Measurements from ENCODE around the gene MARK4.

DNA sequence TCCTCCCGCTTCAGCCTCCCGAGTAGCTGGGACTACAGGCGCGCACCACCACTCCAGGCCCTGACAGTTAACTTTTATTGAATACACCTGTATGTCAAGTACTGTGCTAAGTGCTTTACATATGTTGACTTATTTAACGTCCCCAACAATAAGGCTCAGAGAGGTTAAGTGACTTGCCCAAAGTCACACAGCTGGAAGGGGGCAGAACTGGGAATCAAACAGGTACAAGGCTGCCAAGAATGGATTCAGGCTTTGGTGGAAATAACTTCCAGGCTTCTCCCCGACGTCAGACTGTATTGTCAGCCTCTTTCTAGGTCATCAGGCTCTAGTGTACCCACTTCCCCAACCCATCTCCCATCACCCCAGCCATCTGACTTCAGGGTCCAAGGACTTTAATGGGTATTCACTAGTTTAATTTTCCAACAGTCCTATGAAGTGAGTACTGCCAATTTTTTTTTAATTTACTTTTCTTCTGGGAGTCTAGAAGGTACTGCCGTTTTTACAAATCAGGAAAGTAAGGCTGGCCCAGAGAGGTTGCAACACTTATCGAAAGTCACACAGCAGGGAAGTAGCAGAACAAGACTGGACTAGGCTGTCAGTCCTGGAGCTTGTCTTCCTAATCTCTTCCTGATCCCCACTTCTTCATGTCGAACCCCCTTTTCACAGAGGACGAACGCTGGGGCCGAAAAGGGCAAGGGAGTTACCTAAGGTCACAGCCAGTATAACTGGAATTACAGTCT lies 76.5 kb downstream of the MARK4 start:
- TF ChIP-seq TAF1 (IDR thresholded peaks at IDR 0.05; ENCODE audit: borderline replicate concordance, low read depth, low read length) = no peak
- no peak for TF ChIP-seq POLR2A (IDR thresholded peaks at IDR 0.05; ENCODE audit: low read depth, low read length)
